ENCODE measurements around the gene BUB1B. TPM values are rescaled to one million over a fixed set of nuclear protein-coding genes. Genes with fewer than 3 reads are reported as not detected.

The BUB1B gene
- total RNA-seq, 1 experiment from 2014 or later: 92.9 TPM

DNA sequence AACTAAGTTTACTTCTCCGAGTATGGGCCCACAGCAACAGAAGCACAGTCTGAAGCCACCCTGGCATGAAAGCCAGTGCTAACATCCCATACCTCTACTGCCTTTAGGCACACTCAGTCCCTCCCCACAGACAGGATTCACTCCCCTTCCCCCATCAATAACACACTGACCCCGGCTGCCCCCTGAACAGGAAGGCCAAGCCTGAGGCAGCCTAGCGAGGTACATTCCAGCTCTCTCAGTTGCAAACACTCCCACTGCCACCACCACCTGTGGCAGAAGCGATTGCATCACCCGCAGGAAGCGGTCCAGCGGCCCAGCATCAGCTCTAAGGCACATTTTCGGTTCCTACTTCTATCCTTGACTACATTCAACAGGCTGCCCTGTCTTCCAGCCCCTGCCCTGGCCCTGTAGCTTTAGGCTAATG lies 45.2 kb upstream of the BUB1B start:
- no peaks in the 10 kb centered on the region for H3K9me2 ChIP-seq (ENCODE audit: insufficient read depth)
- H3K4me1 ChIP-seq (ENCODE audit: control insufficient read depth in 1 of 2, insufficient read depth in 2 of 2, low read length in 2 of 2): no peaks in the 10 kb centered on the region
- no peak overlapping the region for H3K9ac ChIP-seq (ENCODE audit: low read length)
- H2AFZ ChIP-seq (ENCODE audit: low read depth, low read length, poor library complexity, severe bottlenecking): no peak overlapping the region
- ChIA-PET RAD21 (ENCODE audit: low non-redundant PET in 1 of 2, low total read pairs in 2 of 2, uncharacterized antibody in 2 of 2, unreplicated experiment in 2 of 2) (no interaction called here), CTCF (interaction anchor here (3.9 kb wide), 1 partner anchor 10 kb away, joined by 34 read pairs; no protein-coding TSS in a partner anchor), POLR2A (no interaction called here)
- no peaks in the 10 kb centered on the region for H3K9me3 ChIP-seq (ENCODE audit: control insufficient read depth in 1 of 2, insufficient read depth in 1 of 2, low read depth in 1 of 2, low read length in 2 of 2)
- no TSS peak for BruUV-seq (replicated peaks)
- H4K20me1 ChIP-seq (ENCODE audit: insufficient read depth): no peaks in the 10 kb centered on the region
- no peaks in the 10 kb centered on the region for H3K36me3 ChIP-seq (ENCODE audit: control insufficient read depth in 1 of 2, insufficient read depth in 2 of 2, low read length in 2 of 2)
- no peak for TF ChIP-seq POLR2A (IDR thresholded peaks at IDR 0.05; ENCODE audit: borderline replicate concordance, extremely low read depth, insufficient read depth, insufficient read length)
- no peak for TF ChIP-seq ZFX (IDR thresholded peaks at IDR 0.05)
- no peak for TF ChIP-seq ELF1 (IDR thresholded peaks at IDR 0.05; ENCODE audit: borderline replicate concordance, low read depth)
- TF ChIP-seq, protein P1, sequence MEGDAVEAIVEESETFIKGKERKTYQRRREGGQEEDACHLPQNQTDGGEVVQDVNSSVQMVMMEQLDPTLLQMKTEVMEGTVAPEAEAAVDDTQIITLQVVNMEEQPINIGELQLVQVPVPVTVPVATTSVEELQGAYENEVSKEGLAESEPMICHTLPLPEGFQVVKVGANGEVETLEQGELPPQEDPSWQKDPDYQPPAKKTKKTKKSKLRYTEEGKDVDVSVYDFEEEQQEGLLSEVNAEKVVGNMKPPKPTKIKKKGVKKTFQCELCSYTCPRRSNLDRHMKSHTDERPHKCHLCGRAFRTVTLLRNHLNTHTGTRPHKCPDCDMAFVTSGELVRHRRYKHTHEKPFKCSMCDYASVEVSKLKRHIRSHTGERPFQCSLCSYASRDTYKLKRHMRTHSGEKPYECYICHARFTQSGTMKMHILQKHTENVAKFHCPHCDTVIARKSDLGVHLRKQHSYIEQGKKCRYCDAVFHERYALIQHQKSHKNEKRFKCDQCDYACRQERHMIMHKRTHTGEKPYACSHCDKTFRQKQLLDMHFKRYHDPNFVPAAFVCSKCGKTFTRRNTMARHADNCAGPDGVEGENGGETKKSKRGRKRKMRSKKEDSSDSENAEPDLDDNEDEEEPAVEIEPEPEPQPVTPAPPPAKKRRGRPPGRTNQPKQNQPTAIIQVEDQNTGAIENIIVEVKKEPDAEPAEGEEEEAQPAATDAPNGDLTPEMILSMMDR (IDR thresholded peaks at IDR 0.05 in 2 of 3, conservative IDR thresholded peaks at IDR 0.05 in 1 of 3; ENCODE audit: borderline replicate concordance in 1 of 3, insufficient read depth in 1 of 3, low read depth in 2 of 3, low read length in 2 of 3): no peak
- TF ChIP-seq EZH2phosphoT487 (IDR thresholded peaks at IDR 0.05; ENCODE audit: borderline replicate concordance): no peak
- TF ChIP-seq, protein P2, sequence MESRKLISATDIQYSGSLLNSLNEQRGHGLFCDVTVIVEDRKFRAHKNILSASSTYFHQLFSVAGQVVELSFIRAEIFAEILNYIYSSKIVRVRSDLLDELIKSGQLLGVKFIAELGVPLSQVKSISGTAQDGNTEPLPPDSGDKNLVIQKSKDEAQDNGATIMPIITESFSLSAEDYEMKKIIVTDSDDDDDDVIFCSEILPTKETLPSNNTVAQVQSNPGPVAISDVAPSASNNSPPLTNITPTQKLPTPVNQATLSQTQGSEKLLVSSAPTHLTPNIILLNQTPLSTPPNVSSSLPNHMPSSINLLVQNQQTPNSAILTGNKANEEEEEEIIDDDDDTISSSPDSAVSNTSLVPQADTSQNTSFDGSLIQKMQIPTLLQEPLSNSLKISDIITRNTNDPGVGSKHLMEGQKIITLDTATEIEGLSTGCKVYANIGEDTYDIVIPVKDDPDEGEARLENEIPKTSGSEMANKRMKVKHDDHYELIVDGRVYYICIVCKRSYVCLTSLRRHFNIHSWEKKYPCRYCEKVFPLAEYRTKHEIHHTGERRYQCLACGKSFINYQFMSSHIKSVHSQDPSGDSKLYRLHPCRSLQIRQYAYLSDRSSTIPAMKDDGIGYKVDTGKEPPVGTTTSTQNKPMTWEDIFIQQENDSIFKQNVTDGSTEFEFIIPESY (IDR thresholded peaks at IDR 0.05; ENCODE audit: extremely low read depth, insufficient replicate concordance, low read length): no peak
- TF ChIP-seq ZNF274 (IDR thresholded peaks at IDR 0.05; ENCODE audit: low read depth, low read length): no peak
- TF ChIP-seq SIN3A (IDR thresholded peaks at IDR 0.05; ENCODE audit: low read depth): no peak
- no peak for TF ChIP-seq TCF7L2 (IDR thresholded peaks at IDR 0.05; ENCODE audit: borderline replicate concordance, extremely low read depth, insufficient read depth, insufficient read length)
- no peak for TF ChIP-seq SRF (IDR thresholded peaks at IDR 0.05; ENCODE audit: low read depth)
- TF ChIP-seq EZH2 (IDR thresholded peaks at IDR 0.05): no peak
- TF ChIP-seq FOSL1 (IDR thresholded peaks at IDR 0.05; ENCODE audit: low read depth): no peak
- no peak for TF ChIP-seq CBX3 (IDR thresholded peaks at IDR 0.05; ENCODE audit: low read depth)
- H3K27me3 ChIP-seq (ENCODE audit: insufficient read depth, low read length): no peaks in the 10 kb centered on the region
- ATAC-seq (no peak), DNase-seq (ENCODE audit: low read depth, low spot score) (no peak)
- no peak overlapping the region for H3K4me2 ChIP-seq (ENCODE audit: low read length)
- no peaks in the 10 kb centered on the region for H3K79me2 ChIP-seq (ENCODE audit: insufficient read depth, low read length)
- no peak overlapping the region for H3K27ac ChIP-seq (ENCODE audit: low read depth, low read length)
- intact Hi-C loops (cut with micrococcal nuclease): no loop called here
- H3K4me3 ChIP-seq (replicated peaks in 1 of 2; ENCODE audit: low read depth in 1 of 2, low read length in 2 of 2): no peak overlapping the region

All from HCT116 (cell line).